ENCODE results near the gene DOK6.

DOK6 gene

GRCh38 chr18:69580107-69580506 is 179.4 kb downstream of the DOK6 start:
- no peak for TF ChIP-seq CTCF (IDR thresholded peaks at IDR 0.05; ENCODE audit: borderline replicate concordance, insufficient read depth, low read depth, low read length)
- H3K4me3 ChIP-seq (ENCODE audit: low read depth, low read length), result no peak overlapping the region

GRCh38 chr18:69584429-69584828 is 183.7 kb downstream of the DOK6 start:
- H3K4me3 ChIP-seq (ENCODE audit: low read depth, low read length), result no peak overlapping the region
- TF ChIP-seq CTCF (IDR thresholded peaks at IDR 0.05; ENCODE audit: borderline replicate concordance, insufficient read depth, low read depth, low read length), result no peak

- TF ChIP-seq CTCF (IDR thresholded peaks at IDR 0.05; ENCODE audit: borderline replicate concordance, insufficient read depth, low read depth, low read length), result no peak
- no peak overlapping the region for H3K4me3 ChIP-seq (ENCODE audit: low read depth, low read length)
Observed at GRCh38 chr18:69585696-69586095, 185.0 kb downstream of the DOK6 start.

- H3K4me3 ChIP-seq (ENCODE audit: low read depth, low read length), result no peak overlapping the region
- TF ChIP-seq CTCF (IDR thresholded peaks at IDR 0.05; ENCODE audit: borderline replicate concordance, insufficient read depth, low read depth, low read length), result no peak
Observed at GRCh38 chr18:69586537-69586936, 185.8 kb downstream of the DOK6 start.

- TF ChIP-seq CTCF (IDR thresholded peaks at IDR 0.05; ENCODE audit: borderline replicate concordance, insufficient read depth, low read depth, low read length), result no peak
- H3K4me3 ChIP-seq (ENCODE audit: low read depth, low read length), result no peak overlapping the region
Observed at GRCh38 chr18:69588301-69588700, 187.6 kb downstream of the DOK6 start.

GRCh38 chr18:69590150-69590549 is 189.5 kb downstream of the DOK6 start:
- no peak for TF ChIP-seq CTCF (IDR thresholded peaks at IDR 0.05; ENCODE audit: borderline replicate concordance, insufficient read depth, low read depth, low read length)

GRCh38 chr18:69596345-69596744 is 195.7 kb downstream of the DOK6 start:
- no peak for TF ChIP-seq CTCF (IDR thresholded peaks at IDR 0.05; ENCODE audit: borderline replicate concordance, insufficient read depth, low read depth, low read length)
- H3K4me3 ChIP-seq (ENCODE audit: low read depth, low read length), result no peak overlapping the region

More at GRCh38 chr18:69590150-69590549, 189.5 kb downstream of the DOK6 start:
- H3K4me3 ChIP-seq (ENCODE audit: low read depth, low read length), result no peak overlapping the region

Data from GM12875 (cell line).